ENCODE measurements around the gene PAK4. TPM values are rescaled to one million over a fixed set of nuclear protein-coding genes. Genes with fewer than 3 reads are reported as not detected.

Gene PAK4
- total RNA-seq, 2 experiments from 2014 or later: 9.8 to 11.5 TPM

DNA sequence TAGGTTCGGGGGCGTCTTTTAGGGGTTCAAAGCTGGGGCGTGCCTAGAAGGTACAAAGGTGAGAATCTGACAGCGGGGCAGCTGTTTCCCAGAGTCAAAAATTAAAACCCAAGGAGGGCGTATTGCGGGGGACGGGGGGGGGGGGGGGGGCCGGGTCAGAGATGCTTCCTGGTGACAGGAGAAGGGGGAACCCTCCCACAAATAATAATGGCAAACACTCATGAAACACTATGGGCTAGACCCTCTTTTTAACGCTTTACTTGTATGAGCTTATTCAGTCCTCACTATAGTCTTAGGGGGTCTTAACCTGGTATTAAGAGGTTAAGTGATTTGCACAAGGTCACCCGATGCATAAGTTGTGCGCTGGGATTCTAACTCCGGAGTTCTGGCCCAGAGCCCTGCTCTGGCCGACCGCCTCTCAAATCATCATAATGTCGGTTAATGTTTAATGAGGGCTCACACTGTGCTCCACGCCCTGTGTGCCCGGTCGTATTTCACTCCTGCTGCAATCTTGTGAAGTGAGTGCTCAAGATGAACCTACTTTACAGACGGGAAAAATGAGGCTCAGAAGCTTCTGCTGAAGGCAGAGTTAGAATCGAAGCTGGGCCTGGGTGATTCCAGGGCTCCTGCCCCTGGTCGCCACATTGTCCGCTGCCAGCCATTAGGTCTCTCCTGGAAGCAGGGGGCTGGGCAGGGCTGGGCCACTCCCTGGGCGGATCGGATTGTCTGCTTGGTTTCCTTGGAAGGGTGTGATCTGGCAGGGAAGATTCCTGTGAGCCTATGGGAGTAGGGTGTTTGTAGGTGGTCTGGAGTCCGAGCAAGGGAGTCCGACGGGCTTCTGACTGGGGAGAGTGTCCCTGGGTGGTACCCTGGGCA is 964 bp downstream of the PAK4 start:
- ATAC-seq (no peak), DNase-seq (no peak)
- H3K4me3 Mint-ChIP-seq: peak overlapping the region; percentile 92
- H3K9me3 Mint-ChIP-seq: no peaks in the 10 kb centered on the region
- ChIA-PET POLR2A (interaction anchor here (1.0 to 1.3 kb wide), 2 partner anchors 48 to 197 kb away, joined by 3 read pairs; no protein-coding TSS in a partner anchor), CTCF (no interaction called here)
- H3K4me1 Mint-ChIP-seq (ENCODE audit: low read depth): peaks cover 36% of the 10 kb centered on the region
- TF ChIP-seq, protein P1, sequence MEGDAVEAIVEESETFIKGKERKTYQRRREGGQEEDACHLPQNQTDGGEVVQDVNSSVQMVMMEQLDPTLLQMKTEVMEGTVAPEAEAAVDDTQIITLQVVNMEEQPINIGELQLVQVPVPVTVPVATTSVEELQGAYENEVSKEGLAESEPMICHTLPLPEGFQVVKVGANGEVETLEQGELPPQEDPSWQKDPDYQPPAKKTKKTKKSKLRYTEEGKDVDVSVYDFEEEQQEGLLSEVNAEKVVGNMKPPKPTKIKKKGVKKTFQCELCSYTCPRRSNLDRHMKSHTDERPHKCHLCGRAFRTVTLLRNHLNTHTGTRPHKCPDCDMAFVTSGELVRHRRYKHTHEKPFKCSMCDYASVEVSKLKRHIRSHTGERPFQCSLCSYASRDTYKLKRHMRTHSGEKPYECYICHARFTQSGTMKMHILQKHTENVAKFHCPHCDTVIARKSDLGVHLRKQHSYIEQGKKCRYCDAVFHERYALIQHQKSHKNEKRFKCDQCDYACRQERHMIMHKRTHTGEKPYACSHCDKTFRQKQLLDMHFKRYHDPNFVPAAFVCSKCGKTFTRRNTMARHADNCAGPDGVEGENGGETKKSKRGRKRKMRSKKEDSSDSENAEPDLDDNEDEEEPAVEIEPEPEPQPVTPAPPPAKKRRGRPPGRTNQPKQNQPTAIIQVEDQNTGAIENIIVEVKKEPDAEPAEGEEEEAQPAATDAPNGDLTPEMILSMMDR (IDR thresholded peaks at IDR 0.05): no peak
- H3K27me3 Mint-ChIP-seq: no peaks in the 10 kb centered on the region
- no peaks in the 10 kb centered on the region for H3K36me3 Mint-ChIP-seq (ENCODE audit: low read depth)
- intact Hi-C loops (cut with micrococcal nuclease): loop anchor here (10.0 kb wide), 2 partner anchors 208 to 288 kb away; partner anchors contain the start of genes GMFG and PLEKHG2
- H3K27ac Mint-ChIP-seq: peak overlapping the region; percentile 94

DNA sequence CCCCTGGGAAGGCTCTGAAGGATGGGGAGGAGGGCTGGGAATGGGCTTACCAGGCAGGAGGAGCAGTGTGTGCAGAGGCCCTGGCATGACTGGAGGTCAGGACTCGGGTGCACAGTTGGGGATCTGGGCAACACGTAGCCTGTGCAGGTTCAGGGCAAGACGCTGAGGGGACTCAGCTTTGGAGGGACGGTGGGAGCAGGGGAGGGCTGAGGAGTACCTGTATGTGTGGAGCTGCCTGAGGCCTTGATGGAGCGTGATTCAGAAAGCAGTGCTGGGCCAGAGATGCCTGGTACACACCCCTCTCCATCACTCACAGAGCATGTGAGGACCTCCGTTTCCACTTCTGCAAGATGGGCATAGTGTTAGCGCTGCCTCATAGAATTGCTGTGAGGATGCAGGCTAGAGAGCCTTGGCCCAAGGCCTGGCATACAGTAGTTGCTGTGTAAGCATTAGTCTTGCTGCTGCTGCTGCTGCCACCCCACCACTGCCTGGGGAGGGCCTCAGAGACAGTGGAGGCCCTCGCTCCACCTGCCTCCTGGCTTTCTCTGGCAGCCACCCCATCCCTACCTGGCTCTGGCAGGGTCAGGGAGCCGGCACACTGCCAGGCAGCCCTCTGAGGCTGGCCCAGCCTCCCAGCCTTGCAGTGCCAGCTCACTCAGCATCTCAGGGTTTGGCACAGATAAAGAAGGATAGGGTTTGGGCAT is 2.4 kb downstream of the PAK4 start:
- Mint-ChIP-seq H3K9me3 (no peaks in the 10 kb centered on the region), H3K4me1 (ENCODE audit: low read depth) (peaks cover 46% of the 10 kb centered on the region), H3K4me3 (no peak overlapping the region), H3K36me3 (ENCODE audit: low read depth) (no peaks in the 10 kb centered on the region), H3K27me3 (no peaks in the 10 kb centered on the region), H3K27ac (no peak overlapping the region)
- DNase-seq (no peak), ATAC-seq (no peak)
- CTCF ChIA-PET: no interaction called here
- POLR2A ChIA-PET: no interaction called here
- TF ChIP-seq, protein P1 (IDR thresholded peaks at IDR 0.05): no peak
- intact Hi-C loops (cut with micrococcal nuclease): loop anchor here (10.0 kb wide), 2 partner anchors 207 to 287 kb away; partner anchors contain the start of genes GMFG and PLEKHG2

DNA sequence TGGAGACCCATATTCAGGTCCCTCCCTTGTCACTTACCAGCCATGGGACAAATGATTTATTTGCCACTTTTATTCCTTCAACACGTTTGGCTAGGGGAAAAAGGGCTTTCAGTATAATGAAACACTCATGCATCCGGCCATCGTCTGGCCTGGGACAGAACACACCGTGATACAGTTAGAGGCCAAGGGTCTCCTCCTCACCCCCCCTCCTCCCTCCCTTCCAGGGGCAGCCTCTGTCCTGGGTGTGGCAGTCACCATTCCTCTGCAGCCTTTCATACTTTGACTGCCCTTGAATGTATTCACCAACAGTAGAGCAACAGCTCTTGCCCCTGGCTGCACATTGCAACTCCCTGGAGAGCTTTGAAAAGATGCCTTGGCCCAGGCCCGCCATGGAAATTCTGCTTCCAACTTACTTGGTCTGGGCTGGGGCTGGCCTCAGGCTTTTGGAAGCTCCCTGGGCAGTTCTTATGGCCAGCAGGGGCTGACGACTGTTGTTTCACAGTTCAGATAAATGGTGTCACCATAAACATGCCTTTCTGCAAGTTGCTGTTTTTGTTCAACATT is 3.0 kb downstream of the PAK4 start:
- TF ChIP-seq, protein P1 (IDR thresholded peaks at IDR 0.05): no peak
- Mint-ChIP-seq H3K9me3 (no peaks in the 10 kb centered on the region), H3K36me3 (ENCODE audit: low read depth) (no peaks in the 10 kb centered on the region), H3K27ac (no peak overlapping the region), H3K4me1 (ENCODE audit: low read depth) (peaks cover 48% of the 10 kb centered on the region), H3K27me3 (no peaks in the 10 kb centered on the region), H3K4me3 (no peak overlapping the region)
- ATAC-seq: no peak
- no peak for DNase-seq
- ChIA-PET CTCF (no interaction called here), POLR2A (no interaction called here)
- intact Hi-C loops (cut with micrococcal nuclease): loop anchor here (10.0 kb wide), 2 partner anchors 206 to 286 kb away; partner anchors contain the start of genes GMFG and PLEKHG2

DNA sequence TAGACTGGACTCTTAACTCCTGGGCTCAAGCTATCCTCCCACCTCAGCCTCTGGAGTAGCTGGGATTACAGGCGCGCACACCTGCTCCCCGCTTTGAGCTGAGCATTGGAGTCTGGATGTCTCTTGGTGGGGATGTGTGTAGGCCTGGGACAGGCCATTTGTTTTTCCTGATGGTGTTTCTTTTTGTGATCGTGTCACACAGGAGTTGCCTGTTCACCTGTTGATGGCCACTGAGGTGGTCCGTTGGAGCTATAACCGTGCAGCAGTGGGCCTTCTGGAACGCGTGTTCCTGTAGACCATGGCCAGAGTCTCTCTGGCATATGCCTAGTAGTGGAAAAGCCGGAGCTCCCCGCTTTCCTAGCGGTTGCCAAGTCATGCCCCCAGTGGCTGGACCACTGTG is 3.5 kb downstream of the PAK4 start:
- intact Hi-C loops (cut with micrococcal nuclease): loop anchor here (10.0 kb wide), 2 partner anchors 206 to 286 kb away; partner anchors contain the start of genes GMFG and PLEKHG2
- CTCF ChIA-PET: no interaction called here
- POLR2A ChIA-PET: no interaction called here
- ATAC-seq (no peak), DNase-seq (no peak)
- Mint-ChIP-seq H3K27me3 (no peaks in the 10 kb centered on the region), H3K4me1 (ENCODE audit: low read depth) (peaks cover 48% of the 10 kb centered on the region), H3K36me3 (ENCODE audit: low read depth) (no peaks in the 10 kb centered on the region), H3K4me3 (no peak overlapping the region), H3K9me3 (no peaks in the 10 kb centered on the region), H3K27ac (no peak overlapping the region)
- TF ChIP-seq, protein P1 (IDR thresholded peaks at IDR 0.05): no peak

All from activated CD8-positive, alpha-beta T cell treated with anti-CD3 and anti-CD28 coated beads for 36 hours (primary cell).